RWPE2 (cell line): Measurements from ENCODE around the gene TMEM106C.

ENCODE experiments used
- ATAC-seq: fragments of 200-7000 bp; cut with Tn5 transposase; 3 replicates; pipeline ENCODE4 v1.9.1; 2021; ENCODE audit warnings: low read depth
- DNase-seq: peaks from one replicate; pipeline ENCODE4 v3.0.0-alpha.2; 2020; ENCODE audit warnings: low spot score
- H3K27ac ChIP-seq: fragments of 450-650 bp; 2 replicates; pipeline ENCODE4 v1.5.1; 2017; ENCODE audit warnings: mild to moderate bottlenecking; ENCODE audit not compliant: poor library complexity, severe bottlenecking
- H3K27me3 ChIP-seq: fragments of 250-450 bp; sonication (Bioruptor Pico); 2 replicates; pipeline ENCODE4 v1.5.1; 2021; ENCODE audit warnings: mild to moderate bottlenecking, moderate library complexity; ENCODE audit not compliant: insufficient read depth, poor library complexity, severe bottlenecking
- H3K36me3 ChIP-seq: fragments of 250-450 bp; sonication (Bioruptor Pico); 2 replicates; pipeline ENCODE4 v1.5.1; 2020; ENCODE audit warnings: low read depth, mild to moderate bottlenecking, moderate library complexity
- H3K4me1 ChIP-seq: fragments of 250-450 bp; sonication (Bioruptor Pico); 2 replicates; pipeline ENCODE4 v1.5.1; 2021; ENCODE audit warnings: mild to moderate bottlenecking, moderate library complexity; ENCODE audit not compliant: insufficient read depth, poor library complexity, severe bottlenecking
- H3K4me3 ChIP-seq: fragments of 250-450 bp; sonication (Bioruptor Pico); 2 replicates; pipeline ENCODE4 v1.5.1; 2021; ENCODE audit warnings: mild to moderate bottlenecking, moderate library complexity; ENCODE audit not compliant: severe bottlenecking
- H3K9me3 ChIP-seq: fragments of 250-450 bp; sonication (Bioruptor Pico); 2 replicates; pipeline ENCODE4 v1.5.1; 2021; ENCODE audit warnings: mild to moderate bottlenecking, moderate library complexity; ENCODE audit not compliant: severe bottlenecking
- TF ChIP-seq, protein P1 (sequence below): fragments of 450-650 bp; IDR thresholded peaks from one replicate; pipeline ENCODE4 v1.5.1; 2017; ENCODE audit warnings: mild to moderate bottlenecking, moderate library complexity; ENCODE audit not compliant: poor library complexity, severe bottlenecking

TMEM106C gene

DNA sequence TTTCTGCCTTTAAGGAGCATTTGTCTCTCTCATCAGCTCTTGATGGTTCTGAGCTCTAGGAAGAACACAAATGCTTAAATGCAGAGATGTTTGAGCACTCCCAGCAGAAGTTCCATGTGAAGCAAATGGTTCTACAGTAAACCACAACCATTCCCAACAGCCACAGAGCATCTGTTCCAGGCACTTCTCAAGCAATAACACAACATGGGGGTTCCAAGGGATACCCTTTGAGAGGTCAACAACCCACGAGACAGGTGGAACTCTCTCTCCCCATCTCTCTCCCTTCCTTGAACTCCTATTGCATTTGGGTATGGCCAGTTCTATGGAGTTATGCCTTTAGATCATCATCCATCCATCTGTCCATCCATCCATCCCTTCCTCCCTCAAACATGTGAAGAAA lies 46.1 kb downstream of the TMEM106C start:
- H3K27ac ChIP-seq = no peak overlapping the region
- ATAC-seq = no peak
- no peak for DNase-seq
- no peaks in the 10 kb centered on the region for H3K9me3 ChIP-seq
- TF ChIP-seq, protein P1, sequence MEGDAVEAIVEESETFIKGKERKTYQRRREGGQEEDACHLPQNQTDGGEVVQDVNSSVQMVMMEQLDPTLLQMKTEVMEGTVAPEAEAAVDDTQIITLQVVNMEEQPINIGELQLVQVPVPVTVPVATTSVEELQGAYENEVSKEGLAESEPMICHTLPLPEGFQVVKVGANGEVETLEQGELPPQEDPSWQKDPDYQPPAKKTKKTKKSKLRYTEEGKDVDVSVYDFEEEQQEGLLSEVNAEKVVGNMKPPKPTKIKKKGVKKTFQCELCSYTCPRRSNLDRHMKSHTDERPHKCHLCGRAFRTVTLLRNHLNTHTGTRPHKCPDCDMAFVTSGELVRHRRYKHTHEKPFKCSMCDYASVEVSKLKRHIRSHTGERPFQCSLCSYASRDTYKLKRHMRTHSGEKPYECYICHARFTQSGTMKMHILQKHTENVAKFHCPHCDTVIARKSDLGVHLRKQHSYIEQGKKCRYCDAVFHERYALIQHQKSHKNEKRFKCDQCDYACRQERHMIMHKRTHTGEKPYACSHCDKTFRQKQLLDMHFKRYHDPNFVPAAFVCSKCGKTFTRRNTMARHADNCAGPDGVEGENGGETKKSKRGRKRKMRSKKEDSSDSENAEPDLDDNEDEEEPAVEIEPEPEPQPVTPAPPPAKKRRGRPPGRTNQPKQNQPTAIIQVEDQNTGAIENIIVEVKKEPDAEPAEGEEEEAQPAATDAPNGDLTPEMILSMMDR = no peak
- peaks cover 45% of the 10 kb centered on the region for H3K27me3 ChIP-seq
- no peaks in the 10 kb centered on the region for H3K36me3 ChIP-seq
- no peaks in the 10 kb centered on the region for H3K4me1 ChIP-seq
- no peak overlapping the region for H3K4me3 ChIP-seq

DNA sequence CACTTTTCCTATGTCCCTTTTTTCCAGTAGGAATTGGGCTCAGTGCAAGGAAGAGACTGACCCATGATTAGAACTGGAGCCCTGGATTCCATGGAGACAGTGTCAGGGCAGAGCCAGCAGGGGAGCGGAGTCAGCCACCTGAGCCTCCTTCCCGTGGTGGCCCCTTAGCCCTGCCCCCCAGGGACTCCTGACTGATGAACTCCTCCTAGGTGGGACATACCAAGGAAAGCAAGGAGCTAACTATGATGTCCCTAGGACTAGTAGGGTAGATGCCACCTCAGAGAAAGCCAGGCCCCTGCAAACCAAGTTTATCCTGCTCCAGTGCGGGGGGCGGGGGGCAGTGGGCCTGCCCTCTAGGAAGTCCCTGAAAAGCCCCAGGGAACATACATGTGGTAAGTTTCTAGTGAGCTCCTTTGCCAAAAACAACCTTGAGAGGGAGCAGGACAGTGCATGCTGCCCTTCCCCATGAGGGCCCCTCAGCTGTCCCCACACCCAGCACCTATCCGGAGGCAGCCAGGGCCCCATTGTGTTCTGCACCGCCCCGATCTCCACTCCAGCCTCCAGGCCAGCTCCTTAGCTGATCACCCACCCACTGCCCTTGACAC lies 47.1 kb downstream of the TMEM106C start:
- H3K4me3 ChIP-seq = no peak overlapping the region
- H3K9me3 ChIP-seq = no peaks in the 10 kb centered on the region
- H3K4me1 ChIP-seq = no peaks in the 10 kb centered on the region
- H3K36me3 ChIP-seq = no peaks in the 10 kb centered on the region
- peaks cover 35% of the 10 kb centered on the region for H3K27me3 ChIP-seq
- ATAC-seq (no peak), DNase-seq (no peak)
- H3K27ac ChIP-seq = no peak overlapping the region
- TF ChIP-seq, protein P1 = no peak

DNA sequence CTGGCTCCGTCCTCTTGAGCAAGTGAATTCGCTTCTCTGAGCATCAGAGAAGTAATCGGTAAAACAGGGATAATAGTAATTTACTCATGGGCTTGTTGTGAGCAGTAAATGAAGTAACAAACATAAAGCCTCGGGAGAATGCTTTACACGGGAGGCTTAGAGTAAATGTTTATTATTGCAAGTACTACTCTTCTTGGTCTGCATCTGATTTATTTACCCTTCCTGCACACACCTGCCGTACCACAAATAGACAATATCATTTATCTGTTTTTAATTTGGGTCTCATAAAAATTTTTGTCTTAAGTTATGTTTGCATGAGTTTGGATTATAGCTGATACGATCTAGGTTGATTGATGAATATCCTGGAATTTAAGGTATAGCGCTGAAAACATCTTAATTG lies 48.7 kb downstream of the TMEM106C start:
- no peaks in the 10 kb centered on the region for H3K9me3 ChIP-seq
- DNase-seq (no peak), ATAC-seq (no peak)
- no peaks in the 10 kb centered on the region for H3K36me3 ChIP-seq
- peaks cover 19% of the 10 kb centered on the region for H3K27me3 ChIP-seq
- TF ChIP-seq, protein P1 = no peak
- no peaks in the 10 kb centered on the region for H3K4me1 ChIP-seq
- no peak overlapping the region for H3K4me3 ChIP-seq
- no peak overlapping the region for H3K27ac ChIP-seq

DNA sequence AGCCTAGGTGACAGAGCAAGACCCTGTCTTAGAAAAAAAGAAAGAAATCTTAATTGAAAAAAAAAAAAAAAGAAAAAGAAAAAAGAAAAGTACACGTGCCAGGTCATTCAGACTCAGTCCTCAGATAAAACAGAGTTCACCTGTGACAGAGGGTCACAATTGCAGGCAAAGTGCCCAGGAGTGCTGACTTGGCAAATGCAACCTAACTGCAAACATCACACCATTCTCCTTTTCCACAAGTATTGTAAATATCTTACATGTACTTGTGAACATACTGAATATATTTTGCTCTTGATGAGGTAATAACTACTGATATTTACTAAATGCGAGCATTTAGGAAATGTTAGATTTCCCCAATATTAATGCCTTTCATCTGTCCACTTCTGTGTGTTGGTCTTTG lies 49.9 kb downstream of the TMEM106C start:
- no peaks in the 10 kb centered on the region for H3K36me3 ChIP-seq
- H3K9me3 ChIP-seq = no peaks in the 10 kb centered on the region
- ATAC-seq (no peak), DNase-seq (no peak)
- H3K27me3 ChIP-seq = peaks cover 15% of the 10 kb centered on the region
- TF ChIP-seq, protein P1 = no peak
- H3K4me3 ChIP-seq = no peak overlapping the region
- H3K27ac ChIP-seq = no peak overlapping the region
- no peaks in the 10 kb centered on the region for H3K4me1 ChIP-seq

DNA sequence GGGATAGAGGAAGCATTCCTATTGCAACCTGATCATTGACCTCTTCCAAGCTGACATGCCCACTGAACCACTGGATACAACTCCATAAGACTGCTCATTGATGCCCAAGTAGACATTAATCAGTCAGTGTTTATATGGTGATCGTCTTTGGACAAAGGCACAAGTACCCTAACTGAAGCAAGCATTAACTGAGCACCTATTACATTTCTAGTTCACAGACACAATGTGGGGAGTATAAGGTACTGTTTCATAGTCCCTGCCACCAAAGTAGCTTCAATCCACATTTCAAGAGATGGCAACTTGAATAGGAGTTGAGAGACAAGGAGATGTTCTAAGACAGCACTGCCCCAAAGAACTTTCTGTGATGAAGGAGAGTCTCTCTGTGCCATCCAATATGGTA lies 51.7 kb downstream of the TMEM106C start:
- Histone ChIP-seq H3K9me3 (no peaks in the 10 kb centered on the region), H3K27me3 (peaks cover 3% of the 10 kb centered on the region), H3K4me1 (no peaks in the 10 kb centered on the region), H3K36me3 (no peaks in the 10 kb centered on the region), H3K27ac (no peak overlapping the region), H3K4me3 (no peak overlapping the region)
- DNase-seq = no peak
- no peak for ATAC-seq
- TF ChIP-seq, protein P1 = no peak
